IMR-90 (cell line): Measurements from ENCODE around the gene PLP1. TPM values are rescaled to one million over a fixed set of nuclear protein-coding genes. Genes with fewer than 3 reads are reported as not detected.
A peak's percentile ranks its signal among the peaks of the same experiment; 100 is the strongest.

Experiments used
- ATAC-seq: fragments of 200-7000 bp; cut with Tn5 transposase; 2 replicates; pipeline ENCODE4 v1.9.1; 2020; ENCODE audit warnings: low read depth, mild to moderate bottlenecking, moderate library complexity
- BruUV-seq: library from RNA; stranded (reverse); fragments of 400-500 nt; replicated peaks from 2 replicates; lab custom pipeline; 2021; lab: Mats Ljungman, UMichigan
- CTCF ChIA-PET: fragments of 300-600 bp; formaldehyde crosslinking; extraction: SDS; loops from one replicate; lab custom pipeline; 2021; ENCODE audit warnings: antibody characterized with exemption; lab: Yijun Ruan, JAX
- POLR2A ChIA-PET: fragments of 300-600 bp; sonication (Branson Sonifier 250); formaldehyde crosslinking; loops from one replicate; lab custom pipeline; 2022; ENCODE audit warnings: antibody characterized with exemption; ENCODE audit not compliant: unreplicated experiment; lab: Charles Lee
- DNase-seq: peaks from one replicate; pipeline ENCODE4 v3.0.0; 2013
- H2AFZ ChIP-seq: replicated peaks from 2 replicates; pipeline ENCODE3; 2013; ENCODE audit warnings: low read length, mild to moderate bottlenecking; ENCODE audit not compliant: poor library complexity
- H2AK5ac ChIP-seq: 2 replicates; pipeline ENCODE4 v1.6.1; 2013; ENCODE audit warnings: low read depth, low read length, inconsistent platforms
- H2AK9ac ChIP-seq: replicated peaks from 2 replicates; pipeline ENCODE3; 2013; ENCODE audit warnings: mild to moderate bottlenecking, low read depth, low read length, moderate library complexity; ENCODE audit not compliant: poor library complexity
- H2BK120ac ChIP-seq: 2 replicates; pipeline ENCODE4 v1.6.1; 2013; ENCODE audit warnings: low read depth, low read length, inconsistent platforms
- H2BK15ac ChIP-seq: 3 replicates; pipeline ENCODE4 v1.6.1; 2013; ENCODE audit warnings: low read depth, low read length, inconsistent platforms
- H2BK20ac ChIP-seq: 2 replicates; pipeline ENCODE4 v1.6.1; 2013; ENCODE audit warnings: low read depth, mild to moderate bottlenecking, inconsistent platforms, low read length, moderate library complexity
- H2BK5ac ChIP-seq: 2 replicates; pipeline ENCODE4 v1.6.1; 2013; ENCODE audit warnings: mild to moderate bottlenecking, low read depth, low read length, inconsistent platforms; ENCODE audit not compliant: poor library complexity, severe bottlenecking
- H3K14ac ChIP-seq: replicated peaks from 2 replicates; pipeline ENCODE4 v1.6.1; 2013; ENCODE audit warnings: low read depth, low read length, inconsistent platforms
- H3K18ac ChIP-seq: 2 replicates; pipeline ENCODE4 v1.6.1; 2013; ENCODE audit warnings: low read depth, low read length, control low read depth
- H3K23ac ChIP-seq: 2 replicates; pipeline ENCODE4 v1.6.1; 2013; ENCODE audit warnings: low read depth, low read length, inconsistent platforms
- H3K27ac ChIP-seq: 2 replicates; pipeline ENCODE4 v1.5.1; 2013; ENCODE audit warnings: mild to moderate bottlenecking, control low read depth, low read length; ENCODE audit not compliant: insufficient read depth
- H3K27me3 ChIP-seq: 2 replicates; pipeline ENCODE4 v1.6.1; 2013; ENCODE audit warnings: low read length; ENCODE audit not compliant: control insufficient read depth, insufficient read depth
- H3K36me3 ChIP-seq: 2 replicates; pipeline ENCODE4 v1.6.1; 2013; ENCODE audit warnings: low read length, mixed read lengths; ENCODE audit not compliant: control insufficient read depth, insufficient read depth
- H3K4ac ChIP-seq: 2 replicates; pipeline ENCODE4 v1.6.1; 2013; ENCODE audit warnings: low read depth, low read length, inconsistent platforms
- H3K4me1 ChIP-seq: 2 replicates; pipeline ENCODE4 v1.6.1; 2013; ENCODE audit warnings: low read length, mixed read lengths; ENCODE audit not compliant: control insufficient read depth, insufficient read depth
- H3K4me2 ChIP-seq: 2 replicates; pipeline ENCODE4 v1.6.1; 2013; ENCODE audit warnings: low read depth, mild to moderate bottlenecking, control low read depth, low read length, moderate library complexity
- H3K4me3 ChIP-seq: 2 replicates; pipeline ENCODE4 v1.5.1; 2013; ENCODE audit warnings: low read depth, mild to moderate bottlenecking, control low read depth, low read length, moderate library complexity; ENCODE audit not compliant: insufficient read depth
- H3K56ac ChIP-seq: 2 replicates; pipeline ENCODE4 v1.6.1; 2013; ENCODE audit warnings: low read length, inconsistent platforms; ENCODE audit not compliant: insufficient read depth; ENCODE audit errors: extremely low read depth
- H3K79me1 ChIP-seq, 2 experiments: 2 replicates each; pipeline ENCODE4 v1.6.1; 2013; ENCODE audit warnings: low read length in 2 of 2, inconsistent platforms in 1 of 2, low read depth in 1 of 2
- H3K9ac ChIP-seq: 2 replicates; pipeline ENCODE4 v1.6.1; 2013; ENCODE audit warnings: low read depth, low read length, control low read depth
- H3K9me1 ChIP-seq: 2 replicates; pipeline ENCODE4 v1.6.1; 2013; ENCODE audit warnings: low read length, inconsistent platforms; ENCODE audit not compliant: insufficient read depth
- H3K9me3 ChIP-seq: 2 replicates; pipeline ENCODE4 v1.6.1; 2013; ENCODE audit warnings: low read length; ENCODE audit not compliant: control insufficient read depth, insufficient read depth
- H4K20me1 ChIP-seq: 2 replicates; pipeline ENCODE4 v1.6.1; 2013; ENCODE audit warnings: low read length, inconsistent platforms; ENCODE audit not compliant: insufficient read depth
- H4K5ac ChIP-seq: 2 replicates; pipeline ENCODE4 v1.6.1; 2013; ENCODE audit warnings: mild to moderate bottlenecking, low read depth, low read length, control low read depth
- H4K8ac ChIP-seq, 2 experiments: 2 replicates each; pipeline ENCODE4 v1.6.1; 2013; ENCODE audit warnings: low read depth in 2 of 2, low read length in 2 of 2, control low read depth in 1 of 2, inconsistent platforms in 1 of 2
- H4K91ac ChIP-seq: 2 replicates; pipeline ENCODE4 v1.6.1; 2013; ENCODE audit warnings: low read depth, low read length, inconsistent platforms; ENCODE audit not compliant: insufficient read depth
- CEBPB ChIP-seq: IDR thresholded peaks from 2 replicates; pipeline ENCODE4 v1.6.1; 2012; ENCODE audit warnings: low read depth, low read length, improper control_type of control experiment
- CHD1 ChIP-seq: IDR thresholded peaks from 2 replicates; pipeline ENCODE4 v1.6.1; 2012; ENCODE audit warnings: low read depth, low read length, improper control_type of control experiment
- FOS ChIP-seq: fragments of 150-350 bp; IDR thresholded peaks from 2 replicates; pipeline ENCODE4 v1.6.1; 2016; ENCODE audit warnings: low read depth, low read length
- MAFK ChIP-seq: IDR thresholded peaks from 2 replicates; pipeline ENCODE4 v1.6.1; 2012; ENCODE audit warnings: low read depth, low read length, improper control_type of control experiment
- MAZ ChIP-seq: IDR thresholded peaks from 2 replicates; pipeline ENCODE4 v1.6.1; 2012; ENCODE audit warnings: low read depth, mild to moderate bottlenecking, low read length, improper control_type of control experiment, moderate library complexity, borderline replicate concordance
- MXI1 ChIP-seq: IDR thresholded peaks from 2 replicates; pipeline ENCODE4 v1.6.1; 2012; ENCODE audit warnings: low read depth, mild to moderate bottlenecking, low read length, moderate library complexity, borderline replicate concordance
- NFE2L2 ChIP-seq: fragments of 150-350 bp; IDR thresholded peaks from 2 replicates; pipeline ENCODE4 v1.6.1; 2016; ENCODE audit warnings: low read depth, mild to moderate bottlenecking, low read length
- RCOR1 ChIP-seq: IDR thresholded peaks from 2 replicates; pipeline ENCODE4 v1.6.1; 2012; ENCODE audit warnings: mild to moderate bottlenecking, low read length, improper control_type of control experiment; ENCODE audit not compliant: insufficient replicate concordance
- SMC3 ChIP-seq: fragments of 150-350 bp; IDR thresholded peaks from 2 replicates; pipeline ENCODE4 v1.6.1; 2016; ENCODE audit warnings: low read depth, mild to moderate bottlenecking, antibody characterized with exemption, low read length, moderate library complexity
- USF2 ChIP-seq: fragments of 150-350 bp; IDR thresholded peaks from 2 replicates; pipeline ENCODE4 v1.6.1; 2017; ENCODE audit warnings: mild to moderate bottlenecking, antibody characterized with exemption, low read length, low read depth
- WGBS, 2 experiments: methylation state at CpG; one replicate each; pipeline versions ENCODE4 v1.1.5 to v1.1.7; 2013; ENCODE audit warnings: missing lambda C conversion rate in 2 of 2; ENCODE audit not compliant: insufficient read length in 1 of 2; ENCODE audit errors: extremely low coverage in 2 of 2; 5-methylcytosine and 5-hydroxymethylcytosine counted together
- dilution Hi-C: fragments of 300-500 bp; cut with HindIII; formaldehyde crosslinking; loops from one replicate; pipeline ENCODE4 v1.14.3; 2018; ENCODE audit warnings: low sequenced_read_pairs; ENCODE audit not compliant: unreplicated experiment
- in situ Hi-C: fragments of 300-500 bp; cut with MboI; formaldehyde crosslinking; loops from 3 replicates; pipeline ENCODE4 v1.14.3; 2019; ENCODE audit warnings: low sequenced_read_pairs, inconsistent platforms, mixed read lengths
- intact Hi-C: fragments of 100-400 bp; cut with micrococcal nuclease; formaldehyde crosslinking; loops from 2 replicates; pipeline ENCODE4 v1.10.0; 2022
- polyA plus RNA-seq, 3 experiments: library from polyadenylated mRNA; depleted of rRNA; stranded (reverse); fragments of >200 nt; gene quantifications; 2 replicates each; pipeline ENCODE4 v1.2.3, GENCODE V29; 2012; ENCODE audit warnings: low replicate concordance in 1 of 3
- total RNA-seq: library from RNA; depleted of rRNA; stranded (reverse); fragments of >200 nt; gene quantifications from 2 replicates; pipeline ENCODE4 v1.2.3, GENCODE V29; 2012

Gene PLP1
- total and polyA plus RNA-seq, 2 of the 4 experiments (the other 2 are of a cell fraction), result 0.18 to 0.62 TPM

GRCh38 chrX:103783971-103784370 lies 7.3 kb downstream of the PLP1 start:
- H2AK9ac ChIP-seq, result no peak overlapping the region
- no TSS peak for BruUV-seq
- H4K91ac ChIP-seq, result no peak overlapping the region
- H3K9ac ChIP-seq, result no peak overlapping the region
- no peak overlapping the region for H2BK120ac ChIP-seq
- in situ Hi-C loops, result no loop called here
- no peak overlapping the region for H3K18ac ChIP-seq
- H3K4me2 ChIP-seq, result no peak overlapping the region
- H3K4me1 ChIP-seq, result no peaks in the 10 kb centered on the region
- DNase-seq (peak; percentile 11), ATAC-seq (no peak)
- CTCF ChIA-PET, result no interaction called here
- no peak overlapping the region for H3K56ac ChIP-seq
- no peaks in the 10 kb centered on the region for H4K20me1 ChIP-seq
- no peak overlapping the region for H4K5ac ChIP-seq
- H2BK20ac ChIP-seq, result no peak overlapping the region
- H2BK15ac ChIP-seq, result no peak overlapping the region
- no peak overlapping the region for H4K8ac ChIP-seq
- H3K4ac ChIP-seq, result no peak overlapping the region
- H3K27me3 ChIP-seq, result peaks cover 29% of the 10 kb centered on the region
- no peaks in the 10 kb centered on the region for H3K36me3 ChIP-seq
- no peak overlapping the region for H2AFZ ChIP-seq
- H2AK5ac ChIP-seq, result no peak overlapping the region
- intact Hi-C loops, result no loop called here
- no peaks in the 10 kb centered on the region for H3K9me1 ChIP-seq
- POLR2A ChIA-PET, result interaction anchor here (0.5 kb wide), 1 partner anchor 14 kb away, joined by 6 read pairs; no protein-coding TSS in a partner anchor
- H3K79me1 ChIP-seq, result no peaks in the 10 kb centered on the region
- H2BK5ac ChIP-seq, result no peak overlapping the region
- H3K23ac ChIP-seq, result no peak overlapping the region
- TF ChIP-seq RCOR1 (no peak), MXI1 (no peak), MAFK (no peak), CEBPB (no peak), MAZ (no peak), FOS (no peak), SMC3 (no peak), USF2 (no peak), NFE2L2 (no peak), CHD1 (no peak)
- H3K14ac ChIP-seq, result no peak overlapping the region
- no peak overlapping the region for H3K4me3 ChIP-seq
- no peaks in the 10 kb centered on the region for H3K9me3 ChIP-seq
- H3K27ac ChIP-seq, result no peak overlapping the region
- dilution Hi-C loops, result no loop called here
- WGBS, 2 experiments, result 33% methylated on average over 1 of the region's 2 CpGs; no CpG with 5 or more reads in 1 of the 2 experiments
